Measurements from ENCODE around the gene EML4. TPM values are rescaled to one million over a fixed set of nuclear protein-coding genes. Genes with fewer than 3 reads are reported as not detected.

EML4 gene
- total RNA-seq, 3 donors from 2014 or later: 47.9 to 88.3 (median 66.3) TPM

DNA sequence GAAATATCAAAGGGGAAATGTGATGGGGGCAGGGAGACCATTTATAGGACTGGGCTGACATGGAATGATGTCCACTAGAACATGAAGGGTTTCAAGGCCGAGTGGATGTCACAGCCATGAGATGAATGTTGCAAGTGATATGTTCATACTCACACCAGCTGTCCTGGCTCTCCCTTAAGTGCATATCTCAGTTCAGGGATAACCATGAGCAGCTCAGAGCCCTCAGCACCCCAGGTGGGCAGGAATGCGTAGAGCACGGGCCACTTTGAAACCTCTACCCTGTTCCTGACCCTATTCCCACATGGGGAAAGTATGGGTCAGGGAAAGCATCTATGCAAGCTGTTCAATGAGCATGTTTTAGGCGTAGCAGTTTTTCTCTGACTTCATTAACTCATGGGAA is 12.4 kb upstream of the EML4 start:
- Histone ChIP-seq H3K36me3 (ENCODE audit: low read depth) (no peaks in the 10 kb centered on the region), H3K4me1 (ENCODE audit: low read depth) (no peaks in the 10 kb centered on the region), H3K4me3 (no peak overlapping the region), H3K9me3 (no peaks in the 10 kb centered on the region)
- TF ChIP-seq, protein P1, sequence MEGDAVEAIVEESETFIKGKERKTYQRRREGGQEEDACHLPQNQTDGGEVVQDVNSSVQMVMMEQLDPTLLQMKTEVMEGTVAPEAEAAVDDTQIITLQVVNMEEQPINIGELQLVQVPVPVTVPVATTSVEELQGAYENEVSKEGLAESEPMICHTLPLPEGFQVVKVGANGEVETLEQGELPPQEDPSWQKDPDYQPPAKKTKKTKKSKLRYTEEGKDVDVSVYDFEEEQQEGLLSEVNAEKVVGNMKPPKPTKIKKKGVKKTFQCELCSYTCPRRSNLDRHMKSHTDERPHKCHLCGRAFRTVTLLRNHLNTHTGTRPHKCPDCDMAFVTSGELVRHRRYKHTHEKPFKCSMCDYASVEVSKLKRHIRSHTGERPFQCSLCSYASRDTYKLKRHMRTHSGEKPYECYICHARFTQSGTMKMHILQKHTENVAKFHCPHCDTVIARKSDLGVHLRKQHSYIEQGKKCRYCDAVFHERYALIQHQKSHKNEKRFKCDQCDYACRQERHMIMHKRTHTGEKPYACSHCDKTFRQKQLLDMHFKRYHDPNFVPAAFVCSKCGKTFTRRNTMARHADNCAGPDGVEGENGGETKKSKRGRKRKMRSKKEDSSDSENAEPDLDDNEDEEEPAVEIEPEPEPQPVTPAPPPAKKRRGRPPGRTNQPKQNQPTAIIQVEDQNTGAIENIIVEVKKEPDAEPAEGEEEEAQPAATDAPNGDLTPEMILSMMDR (IDR thresholded peaks at IDR 0.05): no peak
- no peak for DNase-seq
- intact Hi-C loops (cut with DNase I, micrococcal nuclease): no loop called here
- ATAC-seq: no peak

DNA sequence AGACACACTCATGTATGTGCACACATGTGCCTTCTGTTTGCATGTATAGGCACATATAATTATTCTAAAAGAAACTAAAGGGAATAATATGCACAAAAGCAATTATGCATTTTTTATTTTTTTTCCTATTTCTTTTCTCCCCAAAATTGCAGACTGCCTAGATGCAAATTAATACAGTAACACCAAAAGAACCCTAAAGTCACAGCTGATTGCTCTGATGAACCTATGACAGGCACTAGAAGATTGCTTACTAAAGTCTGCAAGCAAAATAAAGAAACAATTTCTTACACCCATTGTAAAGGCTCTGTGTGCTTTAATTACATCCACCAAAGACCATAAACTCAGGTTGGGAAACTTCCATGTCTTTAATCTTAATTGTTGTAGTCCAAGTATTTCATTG is 7.7 kb upstream of the EML4 start:
- Histone ChIP-seq H3K9me3 (no peaks in the 10 kb centered on the region), H3K4me3 (no peak overlapping the region), H3K36me3 (ENCODE audit: low read depth) (no peaks in the 10 kb centered on the region), H3K4me1 (ENCODE audit: low read depth) (no peaks in the 10 kb centered on the region)
- ATAC-seq: no peak
- no peak for DNase-seq
- intact Hi-C loops (cut with DNase I, micrococcal nuclease): no loop called here
- TF ChIP-seq, protein P1 (IDR thresholded peaks at IDR 0.05): no peak

DNA sequence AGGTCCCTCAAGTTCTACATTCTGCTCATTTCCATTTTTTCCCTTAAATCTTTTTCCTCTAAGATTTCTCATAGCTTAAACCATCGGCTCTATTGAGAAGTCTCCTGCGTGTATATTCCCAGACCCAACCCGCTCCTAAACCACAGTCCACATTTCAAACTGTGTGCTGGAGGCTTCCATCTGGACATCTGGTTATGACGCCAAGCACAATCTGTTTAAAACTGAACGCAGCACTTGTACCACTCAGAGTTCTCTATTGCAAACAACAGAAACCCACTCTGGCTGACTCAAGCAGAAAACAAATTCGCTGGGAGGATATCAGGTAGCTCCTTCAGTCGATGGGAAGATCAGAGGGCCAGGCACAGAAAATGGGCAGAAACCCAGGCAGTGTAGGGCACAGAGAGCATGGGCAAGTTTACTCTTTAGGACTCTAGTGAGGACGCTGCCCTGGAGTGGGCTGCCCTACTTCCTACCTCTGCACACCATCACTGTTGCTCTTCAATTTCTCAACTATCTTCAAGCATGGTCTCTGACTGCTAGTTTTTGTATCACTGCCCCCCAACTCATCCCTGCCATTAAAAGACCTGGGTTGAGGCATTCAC is 5.6 kb upstream of the EML4 start:
- Histone ChIP-seq H3K4me1 (ENCODE audit: low read depth) (no peaks in the 10 kb centered on the region), H3K36me3 (ENCODE audit: low read depth) (no peaks in the 10 kb centered on the region), H3K9me3 (no peaks in the 10 kb centered on the region), H3K4me3 (no peak overlapping the region)
- intact Hi-C loops (cut with DNase I, micrococcal nuclease): no loop called here
- ATAC-seq (no peak), DNase-seq (no peak)
- TF ChIP-seq, protein P1 (IDR thresholded peaks at IDR 0.05): no peak

DNA sequence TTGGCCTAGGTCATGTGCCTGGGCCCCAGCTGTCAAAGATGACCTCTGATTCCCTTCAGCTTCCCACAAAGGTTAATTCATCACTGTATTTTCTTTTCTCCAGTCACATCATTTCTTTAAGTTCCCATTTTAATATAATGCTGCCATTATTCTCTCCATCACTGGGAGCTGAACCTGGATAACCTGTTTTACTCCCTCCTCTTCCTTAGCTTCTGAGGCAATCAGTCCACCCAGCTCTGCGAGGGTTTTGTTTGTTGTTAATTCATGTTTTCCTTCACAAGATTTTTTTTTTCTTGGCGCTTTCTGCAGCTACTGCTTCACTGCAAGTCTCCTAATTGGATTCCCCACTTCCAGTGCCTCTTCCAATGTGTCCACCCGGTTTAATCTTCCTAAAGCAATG is 5.1 kb upstream of the EML4 start:
- no peak for ATAC-seq
- TF ChIP-seq, protein P1 (IDR thresholded peaks at IDR 0.05): no peak
- Histone ChIP-seq H3K9me3 (no peaks in the 10 kb centered on the region), H3K4me1 (ENCODE audit: low read depth) (no peaks in the 10 kb centered on the region), H3K36me3 (ENCODE audit: low read depth) (no peaks in the 10 kb centered on the region), H3K4me3 (no peak overlapping the region)
- no peak for DNase-seq
- intact Hi-C loops (cut with DNase I, micrococcal nuclease): no loop called here

DNA sequence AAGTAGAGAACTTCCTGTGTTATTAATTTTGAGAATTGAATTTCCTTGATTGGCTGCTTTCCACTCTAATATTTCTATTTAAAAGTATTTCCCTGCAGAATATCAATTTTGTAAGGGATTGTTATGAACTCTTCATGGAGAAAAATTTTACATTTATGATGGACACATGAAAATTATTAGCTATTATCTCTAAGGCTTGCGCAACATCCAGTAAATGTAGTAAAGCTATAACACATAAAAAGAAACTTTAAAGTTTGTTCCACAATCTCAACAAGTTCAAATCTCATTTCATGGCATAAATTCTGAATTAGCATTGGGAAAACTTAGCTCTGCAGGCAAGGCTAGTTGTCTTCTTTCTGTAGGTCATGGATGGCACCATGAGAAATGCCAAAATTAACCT is 4.2 kb upstream of the EML4 start:
- no peak overlapping the region for H3K4me3 ChIP-seq
- H3K9me3 ChIP-seq: no peaks in the 10 kb centered on the region
- no peak for ATAC-seq
- intact Hi-C loops (cut with DNase I, micrococcal nuclease): no loop called here
- TF ChIP-seq, protein P1 (IDR thresholded peaks at IDR 0.05): no peak
- H3K36me3 ChIP-seq (ENCODE audit: low read depth): no peaks in the 10 kb centered on the region
- no peak for DNase-seq
- H3K4me1 ChIP-seq (ENCODE audit: low read depth): no peaks in the 10 kb centered on the region

DNA sequence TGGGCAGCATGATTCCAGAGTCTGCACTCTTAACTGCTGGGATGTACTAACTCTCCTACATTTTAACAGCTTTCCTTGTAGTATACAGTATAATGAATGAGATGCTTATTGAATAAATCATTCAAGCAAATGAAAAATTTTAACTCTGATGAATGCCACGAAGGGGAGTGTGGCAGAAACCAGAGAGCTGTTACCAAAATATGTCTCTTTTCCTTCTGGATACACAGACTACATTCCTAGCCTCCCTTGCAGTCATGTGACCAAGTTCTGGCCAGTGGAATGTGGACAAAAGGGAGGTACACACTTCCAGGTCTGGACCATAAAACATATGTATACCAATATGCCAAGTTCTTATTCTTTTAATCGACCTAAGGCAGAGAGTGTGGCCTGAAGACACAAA is 1.7 kb upstream of the EML4 start:
- TF ChIP-seq, protein P1 (IDR thresholded peaks at IDR 0.05): no peak
- DNase-seq (no peak), ATAC-seq (no peak)
- Histone ChIP-seq H3K36me3 (ENCODE audit: low read depth) (no peaks in the 10 kb centered on the region), H3K4me3 (no peak overlapping the region), H3K9me3 (no peaks in the 10 kb centered on the region), H3K4me1 (ENCODE audit: low read depth) (peaks cover 12% of the 10 kb centered on the region)
- intact Hi-C loops (cut with DNase I, micrococcal nuclease): no loop called here
